Nephron progenitor cell (in vitro differentiated cells): ENCODE results near the gene ZNF426.

Experiments
- DNase-seq: peaks from one replicate; pipeline ENCODE4 v3.0.0; 2021
- H3K27ac Mint-ChIP-seq: 2 replicates; pipeline ENCODE4 v1.8.0; 2021; ENCODE audit warnings: mild to moderate bottlenecking, moderate library complexity, mixed read lengths
- H3K27me3 Mint-ChIP-seq: 2 replicates; pipeline ENCODE4 v1.8.0; 2021; ENCODE audit warnings: mild to moderate bottlenecking, low read depth, mixed read lengths; ENCODE audit not compliant: poor library complexity
- H3K36me3 Mint-ChIP-seq: 2 replicates; pipeline ENCODE4 v1.8.0; 2021; ENCODE audit warnings: low read depth, mixed read lengths
- H3K4me1 Mint-ChIP-seq: 2 replicates; pipeline ENCODE4 v1.8.0; 2021; ENCODE audit warnings: mixed read lengths
- H3K4me3 Mint-ChIP-seq: 2 replicates; pipeline ENCODE4 v1.8.0; 2021; ENCODE audit warnings: mild to moderate bottlenecking, moderate library complexity, mixed read lengths
- H3K9me3 Mint-ChIP-seq: 2 replicates; pipeline ENCODE4 v1.8.0; 2021; ENCODE audit warnings: mild to moderate bottlenecking, moderate library complexity, mixed read lengths
- TF ChIP-seq, protein P1 (sequence below): fragments of 200-600 bp; sonication (generic); IDR thresholded peaks from 2 replicates; pipeline ENCODE4 v1.5.0; 2021; ENCODE audit warnings: antibody characterized with exemption

Gene ZNF426

DNA sequence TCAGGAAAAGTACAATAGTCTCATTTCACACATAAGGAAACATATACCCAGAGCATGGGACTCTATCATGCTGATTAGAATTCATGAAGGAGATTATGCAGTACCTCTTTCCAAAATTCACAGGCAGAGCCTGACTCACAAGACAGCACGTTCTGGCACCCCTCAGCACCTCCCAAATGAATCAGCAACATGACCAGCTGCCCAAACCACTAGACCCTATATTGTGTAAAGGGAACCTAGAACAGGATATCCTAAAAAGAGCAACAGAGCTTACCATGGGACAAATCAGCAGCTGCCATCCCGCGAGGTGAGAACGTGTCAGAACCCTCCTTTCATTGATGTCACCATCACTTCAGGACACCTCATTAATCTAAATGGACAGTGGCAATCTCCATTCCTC lies 2.5 kb downstream of the ZNF426 start:
- Mint-ChIP-seq H3K27ac (no peak overlapping the region), H3K36me3 (peaks cover 94% of the 10 kb centered on the region), H3K27me3 (peaks cover 10% of the 10 kb centered on the region), H3K4me1 (no peaks in the 10 kb centered on the region), H3K4me3 (peak overlapping the region; percentile 54), H3K9me3 (peaks cover 100% of the 10 kb centered on the region)
- no peak for DNase-seq
- TF ChIP-seq, protein P1, sequence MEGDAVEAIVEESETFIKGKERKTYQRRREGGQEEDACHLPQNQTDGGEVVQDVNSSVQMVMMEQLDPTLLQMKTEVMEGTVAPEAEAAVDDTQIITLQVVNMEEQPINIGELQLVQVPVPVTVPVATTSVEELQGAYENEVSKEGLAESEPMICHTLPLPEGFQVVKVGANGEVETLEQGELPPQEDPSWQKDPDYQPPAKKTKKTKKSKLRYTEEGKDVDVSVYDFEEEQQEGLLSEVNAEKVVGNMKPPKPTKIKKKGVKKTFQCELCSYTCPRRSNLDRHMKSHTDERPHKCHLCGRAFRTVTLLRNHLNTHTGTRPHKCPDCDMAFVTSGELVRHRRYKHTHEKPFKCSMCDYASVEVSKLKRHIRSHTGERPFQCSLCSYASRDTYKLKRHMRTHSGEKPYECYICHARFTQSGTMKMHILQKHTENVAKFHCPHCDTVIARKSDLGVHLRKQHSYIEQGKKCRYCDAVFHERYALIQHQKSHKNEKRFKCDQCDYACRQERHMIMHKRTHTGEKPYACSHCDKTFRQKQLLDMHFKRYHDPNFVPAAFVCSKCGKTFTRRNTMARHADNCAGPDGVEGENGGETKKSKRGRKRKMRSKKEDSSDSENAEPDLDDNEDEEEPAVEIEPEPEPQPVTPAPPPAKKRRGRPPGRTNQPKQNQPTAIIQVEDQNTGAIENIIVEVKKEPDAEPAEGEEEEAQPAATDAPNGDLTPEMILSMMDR, result no peak

GRCh38 chr19:9531933-9532332 lies 6.5 kb downstream of the ZNF426 start:
- DNase-seq, result no peak
- Mint-ChIP-seq H3K9me3 (peaks cover 100% of the 10 kb centered on the region), H3K4me3 (no peak overlapping the region), H3K27me3 (peaks cover 16% of the 10 kb centered on the region), H3K27ac (no peak overlapping the region), H3K4me1 (no peaks in the 10 kb centered on the region), H3K36me3 (peaks cover 100% of the 10 kb centered on the region)
- TF ChIP-seq, protein P1, result no peak

GRCh38 chr19:9528757-9529336 lies 9.6 kb downstream of the ZNF426 start:
- peaks cover 10% of the 10 kb centered on the region for H3K27me3 Mint-ChIP-seq

GRCh38 chr19:9523885-9524474 lies 14.5 kb downstream of the ZNF426 start:
- H3K27me3 Mint-ChIP-seq, result peaks cover 3% of the 10 kb centered on the region
- H3K9me3 Mint-ChIP-seq, result peaks cover 100% of the 10 kb centered on the region
- H3K4me3 Mint-ChIP-seq, result no peak overlapping the region
- no peaks in the 10 kb centered on the region for H3K4me1 Mint-ChIP-seq
- peaks cover 75% of the 10 kb centered on the region for H3K36me3 Mint-ChIP-seq
- DNase-seq, result no peak
- no peak overlapping the region for H3K27ac Mint-ChIP-seq
- TF ChIP-seq, protein P1, result no peak

More at GRCh38 chr19:9528757-9529336, 9.6 kb downstream of the ZNF426 start:
- no peaks in the 10 kb centered on the region for H3K4me1 Mint-ChIP-seq
- H3K27ac Mint-ChIP-seq, result no peak overlapping the region
- DNase-seq, result no peak
- TF ChIP-seq, protein P1, result no peak
- H3K4me3 Mint-ChIP-seq, result no peak overlapping the region
- H3K9me3 Mint-ChIP-seq, result peaks cover 100% of the 10 kb centered on the region
- peaks cover 100% of the 10 kb centered on the region for H3K36me3 Mint-ChIP-seq

GRCh38 chr19:9507285-9507684 lies 31.2 kb downstream of the ZNF426 start:
- TF ChIP-seq, protein P1, result no peak
- H3K27me3 Mint-ChIP-seq, result no peaks in the 10 kb centered on the region
- H3K36me3 Mint-ChIP-seq, result peaks cover 10% of the 10 kb centered on the region
- no peaks in the 10 kb centered on the region for H3K4me1 Mint-ChIP-seq
- H3K27ac Mint-ChIP-seq, result no peak overlapping the region
- DNase-seq, result no peak
- no peak overlapping the region for H3K4me3 Mint-ChIP-seq
- peaks cover 85% of the 10 kb centered on the region for H3K9me3 Mint-ChIP-seq

- no peaks in the 10 kb centered on the region for H3K27me3 Mint-ChIP-seq
- H3K9me3 Mint-ChIP-seq, result peaks cover 93% of the 10 kb centered on the region
- no peaks in the 10 kb centered on the region for H3K4me1 Mint-ChIP-seq
- H3K36me3 Mint-ChIP-seq, result no peaks in the 10 kb centered on the region
- H3K4me3 Mint-ChIP-seq, result no peak overlapping the region
- DNase-seq, result no peak
- H3K27ac Mint-ChIP-seq, result no peak overlapping the region
- TF ChIP-seq, protein P1, result no peak
Measured at GRCh38 chr19:9500796-9501195, 37.6 kb downstream of the ZNF426 start.
